Loucy (cell line): Measurements from ENCODE around the gene FRMD4A.

ENCODE experiments used
- H2AFZ ChIP-seq: fragments of 200-600 bp; sonication (generic); 2 replicates; pipeline ENCODE4 v1.6.0; 2016; ENCODE audit warnings: antibody characterized with exemption, mild to moderate bottlenecking, low read length, moderate library complexity
- H3F3A ChIP-seq: fragments of 200-600 bp; 2 replicates; pipeline ENCODE4 v1.6.0; 2016; ENCODE audit warnings: antibody characterized with exemption, low read depth, mild to moderate bottlenecking
- H3K27me3 ChIP-seq: fragments of 200-600 bp; sonication (generic); 2 replicates; pipeline ENCODE4 v1.6.1; 2014; ENCODE audit warnings: low read length, mild to moderate bottlenecking; ENCODE audit not compliant: insufficient read depth, poor library complexity, severe bottlenecking
- H3K36me3 ChIP-seq: fragments of 200-600 bp; sonication (generic); 2 replicates; pipeline ENCODE4 v1.6.1; 2016; ENCODE audit warnings: low read length; ENCODE audit not compliant: insufficient read depth
- H3K4me1 ChIP-seq: fragments of 200-600 bp; sonication (generic); 2 replicates; pipeline ENCODE4 v1.5.1; 2014; ENCODE audit warnings: low read length, mild to moderate bottlenecking; ENCODE audit not compliant: insufficient read depth, poor library complexity, severe bottlenecking
- H3K4me2 ChIP-seq: fragments of 200-600 bp; sonication (generic); 2 replicates; pipeline ENCODE4 v1.6.0; 2014; ENCODE audit warnings: antibody characterized with exemption, low read length, low read depth, mild to moderate bottlenecking; ENCODE audit not compliant: poor library complexity, severe bottlenecking
- H3K4me3 ChIP-seq: fragments of 200-600 bp; sonication (generic); 2 replicates; pipeline ENCODE4 v1.5.1; 2014; ENCODE audit warnings: low read length, mild to moderate bottlenecking, mixed read lengths; ENCODE audit not compliant: poor library complexity, severe bottlenecking
- H3K79me2 ChIP-seq: fragments of 200-600 bp; sonication (generic); 2 replicates; pipeline ENCODE4 v1.6.1; 2014; ENCODE audit warnings: low read length; ENCODE audit not compliant: insufficient read depth
- H3K9ac ChIP-seq: fragments of 200-600 bp; sonication (generic); 2 replicates; pipeline ENCODE4 v1.6.0; 2014; ENCODE audit warnings: mild to moderate bottlenecking, low read depth, low read length, moderate library complexity; ENCODE audit not compliant: poor library complexity, severe bottlenecking
- H3K9me2 ChIP-seq: fragments of 200-600 bp; sonication (generic); replicated peaks from 2 replicates; pipeline ENCODE4 v1.6.1; 2016; ENCODE audit warnings: low read depth, low read length, mixed read lengths
- H3K9me3 ChIP-seq: fragments of 200-600 bp; sonication (generic); 2 replicates; pipeline ENCODE4 v1.6.1; 2014; ENCODE audit warnings: mild to moderate bottlenecking, antibody characterized with exemption, low read length, low read depth; ENCODE audit not compliant: insufficient read depth
- H4K20me1 ChIP-seq: fragments of 200-600 bp; sonication (generic); 2 replicates; pipeline ENCODE4 v1.6.0; 2014; ENCODE audit warnings: antibody characterized with exemption, low read length, mild to moderate bottlenecking; ENCODE audit not compliant: insufficient read depth, poor library complexity, severe bottlenecking
- CTCF ChIP-seq: fragments of 200-600 bp; sonication (generic); conservative IDR thresholded peaks from 2 replicates; pipeline ENCODE4 v1.5.1; 2014; ENCODE audit warnings: mild to moderate bottlenecking, antibody characterized with exemption, low read length
- EZH2phosphoT487 ChIP-seq: fragments of 200-600 bp; IDR thresholded peaks from 2 replicates; pipeline ENCODE4 v1.6.1; 2018; ENCODE audit warnings: antibody characterized with exemption, mild to moderate bottlenecking, moderate library complexity, borderline replicate concordance

FRMD4A gene

GRCh38 chr10:13812804-13813203 lies 517.9 kb downstream of the FRMD4A start:
- TF ChIP-seq CTCF (no peak), EZH2phosphoT487 (no peak)
- H4K20me1 ChIP-seq: no peaks in the 10 kb centered on the region

GRCh38 chr10:13810568-13810967 lies 520.2 kb downstream of the FRMD4A start:
- Histone ChIP-seq H2AFZ (no peak overlapping the region), H3K9ac (no peak overlapping the region), H3F3A (no peaks in the 10 kb centered on the region), H3K27me3 (no peaks in the 10 kb centered on the region), H3K4me3 (no peak overlapping the region), H3K9me3 (no peaks in the 10 kb centered on the region), H3K36me3 (no peaks in the 10 kb centered on the region), H3K4me1 (no peaks in the 10 kb centered on the region), H4K20me1 (no peaks in the 10 kb centered on the region), H3K79me2 (no peaks in the 10 kb centered on the region), H3K9me2 (no peaks in the 10 kb centered on the region), H3K4me2 (no peak overlapping the region)
- TF ChIP-seq CTCF (no peak), EZH2phosphoT487 (no peak)

More at GRCh38 chr10:13812804-13813203, 517.9 kb downstream of the FRMD4A start:
- Histone ChIP-seq H3F3A (no peaks in the 10 kb centered on the region), H3K27me3 (no peaks in the 10 kb centered on the region), H3K9me2 (no peaks in the 10 kb centered on the region), H3K4me1 (no peaks in the 10 kb centered on the region), H3K79me2 (no peaks in the 10 kb centered on the region), H3K36me3 (no peaks in the 10 kb centered on the region), H3K9ac (no peak overlapping the region), H3K4me2 (no peak overlapping the region), H3K4me3 (no peak overlapping the region), H3K9me3 (no peaks in the 10 kb centered on the region), H2AFZ (no peak overlapping the region)

- Histone ChIP-seq H3K9me2 (no peaks in the 10 kb centered on the region), H3K4me1 (no peaks in the 10 kb centered on the region), H4K20me1 (no peaks in the 10 kb centered on the region), H3K79me2 (no peaks in the 10 kb centered on the region), H3K36me3 (no peaks in the 10 kb centered on the region), H3K4me2 (no peak overlapping the region), H3K9ac (no peak overlapping the region), H3K4me3 (no peak overlapping the region), H3K27me3 (no peaks in the 10 kb centered on the region), H3F3A (no peaks in the 10 kb centered on the region), H2AFZ (no peak overlapping the region), H3K9me3 (no peaks in the 10 kb centered on the region)
- TF ChIP-seq EZH2phosphoT487: no peak
- TF ChIP-seq CTCF: no peak
These were observed 521.3 kb downstream of the FRMD4A start for GRCh38 chr10:13809427-13809826.
